HT1080 (cell line): Measurements from ENCODE around the gene BPIFB6. TPM values are rescaled to one million over a fixed set of nuclear protein-coding genes. Genes with fewer than 3 reads are reported as not detected.

Source experiments
- DNase-seq: peaks from one replicate; pipeline ENCODE4 v3.0.0-alpha.2; 2015; ENCODE audit warnings: low read depth
- total RNA-seq: library from RNA; depleted of rRNA; stranded (reverse); fragments of >200 nt; shearing (Covaris generic); gene quantifications from 2 replicates; pipeline ENCODE4 v1.2.3, GENCODE V29; 2014

BPIFB6 gene
- total RNA-seq, 1 experiment from 2014 or later, result not detected

GRCh38 chr20:33015700-33016580 lies 15.5 kb upstream of the BPIFB6 start:
- no peak for DNase-seq

DNA sequence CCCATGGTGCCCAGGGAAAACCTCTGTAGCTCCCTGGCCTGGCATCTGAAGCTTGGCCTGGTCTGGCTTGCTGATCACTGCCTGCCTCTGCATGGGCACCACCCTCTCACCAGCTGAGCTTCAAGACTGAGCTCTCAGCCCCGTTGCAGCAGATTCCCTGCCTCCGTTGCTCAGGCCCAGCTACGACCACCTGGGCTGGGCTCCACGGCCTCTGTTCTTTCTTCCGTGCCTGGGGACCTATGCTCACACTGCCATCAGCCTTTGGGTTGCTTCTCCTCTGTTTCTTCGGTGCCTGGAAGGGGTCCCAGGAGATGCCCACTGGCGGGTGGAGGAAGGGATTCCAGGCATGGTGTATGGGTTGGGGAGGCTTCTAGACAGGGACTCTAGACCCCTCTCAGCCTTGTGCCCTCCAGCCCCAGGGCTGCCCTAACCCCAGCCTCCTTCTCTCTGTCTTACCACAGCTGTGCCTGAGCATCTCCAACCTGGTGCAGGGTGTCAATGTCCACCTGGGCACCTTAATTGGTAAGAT lies 14.8 kb upstream of the BPIFB6 start:
- no peak for DNase-seq

DNA sequence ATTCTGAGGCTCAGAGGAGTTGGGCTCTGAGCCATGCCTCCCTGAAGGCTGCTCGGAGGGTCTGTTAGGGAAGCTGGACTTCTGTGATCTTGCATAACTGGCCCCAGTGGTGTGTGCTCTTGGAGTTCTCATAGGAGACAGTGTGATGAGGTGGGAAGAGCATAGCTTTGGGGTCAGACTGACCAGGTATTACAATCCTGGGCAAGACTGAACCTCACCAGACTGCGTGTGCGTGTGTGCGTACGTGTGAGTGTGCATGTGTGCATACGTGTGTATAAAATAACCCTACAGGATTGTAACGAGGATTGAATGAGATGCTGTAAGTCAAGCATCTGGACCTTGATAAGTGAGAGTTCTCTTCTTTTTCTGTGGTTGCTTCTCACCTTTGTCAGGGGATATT lies 13.9 kb upstream of the BPIFB6 start:
- no peak for DNase-seq

DNA sequence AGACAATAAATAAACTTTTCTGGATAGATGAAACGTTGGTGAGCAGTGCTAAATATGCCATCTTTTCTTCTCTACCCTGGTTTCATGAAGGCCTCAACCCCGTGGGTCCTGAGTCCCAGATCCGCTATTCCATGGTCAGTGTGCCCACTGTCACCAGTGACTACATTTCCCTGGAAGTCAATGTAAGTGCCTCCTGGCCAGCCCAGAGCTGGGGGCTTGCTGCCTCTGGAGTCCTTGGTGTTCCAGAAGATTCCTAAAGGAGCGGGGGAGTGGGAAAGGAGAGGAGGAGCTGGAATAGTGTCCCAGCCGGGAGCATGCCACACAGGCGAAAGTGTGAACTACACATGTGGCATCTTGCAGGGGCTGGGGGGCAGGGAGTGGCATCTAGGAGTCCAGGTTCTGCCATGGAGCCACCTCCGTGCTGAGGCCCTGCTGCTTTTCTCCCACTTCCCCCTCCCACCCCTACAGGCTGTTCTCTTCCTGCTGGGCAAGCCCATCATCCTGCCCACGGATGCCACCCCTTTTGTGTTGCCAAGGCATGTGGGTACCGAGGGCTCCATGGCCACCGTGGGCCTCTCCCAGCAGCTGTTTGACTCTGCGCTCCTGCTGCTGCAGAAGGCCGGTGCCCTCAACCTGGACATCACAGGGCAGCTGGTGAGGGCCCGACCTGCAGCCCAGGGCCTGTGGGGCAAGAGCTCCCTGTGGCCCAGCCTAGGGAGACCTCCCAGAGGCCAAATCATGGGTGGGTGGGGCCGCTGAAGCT lies 13.1 kb upstream of the BPIFB6 start:
- no peak for DNase-seq

GRCh38 chr20:33019465-33020277 lies 11.8 kb upstream of the BPIFB6 start:
- DNase-seq, result no peak

- DNase-seq, result no peak
Observed at GRCh38 chr20:33020278-33021161, 10.9 kb upstream of the BPIFB6 start.

GRCh38 chr20:33021879-33022278 lies 9.6 kb upstream of the BPIFB6 start:
- DNase-seq, result no peak

DNA sequence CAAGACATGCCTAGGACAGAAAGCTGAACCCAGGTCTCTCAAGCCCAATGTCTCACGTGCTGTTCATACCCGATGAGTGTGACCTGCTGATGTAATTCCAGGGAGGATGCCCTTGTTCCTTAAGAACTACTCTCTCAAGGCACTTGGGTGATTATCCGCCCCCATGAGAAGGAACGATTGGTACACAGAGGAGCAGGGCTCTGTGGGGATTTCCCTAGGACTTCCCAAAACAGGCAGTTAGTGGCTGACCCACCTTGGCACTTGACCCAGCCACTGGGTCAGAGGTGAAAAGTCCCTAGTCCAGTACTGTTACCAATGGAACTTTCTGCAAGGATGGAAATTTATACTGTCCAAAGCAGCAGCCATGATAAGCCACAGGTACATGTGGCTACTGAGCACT lies 9.2 kb upstream of the BPIFB6 start:
- no peak for DNase-seq

DNA sequence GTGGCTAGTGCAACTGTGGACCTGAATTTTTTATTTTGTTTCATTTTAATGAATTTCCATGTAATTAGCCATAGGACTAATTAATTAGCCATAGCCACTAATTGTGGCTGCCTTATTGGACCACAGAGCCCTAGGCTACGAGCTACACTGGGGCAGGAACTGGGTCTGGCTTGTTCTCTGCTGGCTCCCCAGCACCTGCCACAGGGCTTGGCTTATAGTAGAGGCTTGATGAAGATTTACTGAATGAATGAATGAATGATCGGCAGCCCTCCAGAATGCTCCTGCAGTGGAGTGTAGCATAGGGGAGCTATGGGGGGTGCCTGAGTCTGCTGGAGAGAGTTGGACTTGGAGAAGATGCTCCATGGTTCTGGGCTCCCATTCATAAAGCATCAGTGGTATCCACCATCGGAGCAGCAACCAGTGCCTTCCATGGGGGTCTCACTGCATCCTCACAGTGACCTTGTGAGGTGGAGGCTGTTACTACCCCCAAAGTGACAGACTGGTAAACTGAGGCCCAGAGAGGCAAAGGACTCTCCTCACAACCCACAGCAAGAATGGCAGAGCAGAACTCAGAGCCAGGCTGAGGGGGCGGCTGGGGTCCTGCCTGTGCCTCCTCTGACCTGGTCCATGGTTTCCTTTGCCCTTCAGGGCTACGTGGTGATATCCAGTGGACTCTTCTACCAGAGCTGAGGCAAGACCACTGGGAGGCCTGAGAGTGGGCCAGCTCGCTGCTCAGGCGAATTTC lies 8.6 kb upstream of the BPIFB6 start:
- DNase-seq, result no peak

- DNase-seq, result no peak
Observed at GRCh38 chr20:33023439-33024242, 7.8 kb upstream of the BPIFB6 start.

- DNase-seq, result no peak
Observed at GRCh38 chr20:33024243-33024560, 7.2 kb upstream of the BPIFB6 start.

DNA sequence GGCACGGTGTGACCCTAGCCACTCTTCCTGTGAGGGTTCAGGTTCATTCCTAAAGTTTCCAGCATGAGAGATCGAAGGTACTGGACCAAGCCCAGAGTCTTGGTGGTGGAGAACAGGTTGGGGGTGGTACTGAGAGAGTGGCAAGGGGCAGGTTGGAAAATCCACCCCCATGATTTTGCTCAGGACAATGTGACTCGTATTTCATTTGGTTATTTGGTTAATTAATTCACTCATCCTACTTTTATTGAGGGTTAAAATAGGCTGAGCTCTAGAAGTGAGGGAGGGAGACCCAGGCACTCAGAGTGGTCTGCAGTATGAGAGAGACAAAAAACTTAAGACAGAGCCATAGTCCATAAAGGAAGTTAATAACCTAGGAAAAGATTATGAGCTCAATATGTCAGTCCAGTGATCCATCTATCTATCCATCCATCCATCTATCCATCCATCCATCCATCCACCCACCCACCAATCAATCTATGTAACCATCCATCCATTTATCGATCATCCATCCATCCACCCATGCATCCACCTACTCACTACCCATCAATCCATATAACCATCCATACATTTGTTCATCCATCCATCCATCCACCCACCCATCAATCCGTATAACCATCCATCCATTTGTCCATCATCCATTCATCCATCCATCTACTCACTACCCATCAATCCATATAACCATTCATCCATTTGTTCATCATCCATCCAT lies 6.7 kb upstream of the BPIFB6 start:
- DNase-seq, result no peak

DNA sequence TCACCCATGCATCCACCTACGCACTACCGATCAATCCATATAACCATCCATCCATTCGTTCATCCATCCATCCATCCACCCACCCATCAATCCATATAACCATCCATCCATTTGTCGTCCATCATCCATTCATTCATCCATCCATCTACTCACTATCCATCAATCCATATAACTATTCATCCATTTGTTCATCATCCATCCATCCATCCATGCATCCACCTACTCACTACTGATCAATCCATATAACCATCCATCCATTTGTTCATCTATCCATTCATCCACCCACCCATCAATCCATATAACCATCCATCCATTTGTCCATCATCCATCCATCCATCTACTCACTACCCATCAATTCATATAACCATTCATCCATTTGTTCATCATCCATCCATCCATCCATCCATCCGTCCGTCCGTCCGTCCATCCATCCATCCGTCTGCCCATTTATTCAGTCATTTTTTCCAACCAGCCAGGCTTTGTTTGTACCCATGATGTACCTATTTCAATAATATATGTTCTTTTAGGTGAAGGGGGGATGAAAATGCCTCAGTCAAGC lies 6.1 kb upstream of the BPIFB6 start:
- DNase-seq, result no peak

DNA sequence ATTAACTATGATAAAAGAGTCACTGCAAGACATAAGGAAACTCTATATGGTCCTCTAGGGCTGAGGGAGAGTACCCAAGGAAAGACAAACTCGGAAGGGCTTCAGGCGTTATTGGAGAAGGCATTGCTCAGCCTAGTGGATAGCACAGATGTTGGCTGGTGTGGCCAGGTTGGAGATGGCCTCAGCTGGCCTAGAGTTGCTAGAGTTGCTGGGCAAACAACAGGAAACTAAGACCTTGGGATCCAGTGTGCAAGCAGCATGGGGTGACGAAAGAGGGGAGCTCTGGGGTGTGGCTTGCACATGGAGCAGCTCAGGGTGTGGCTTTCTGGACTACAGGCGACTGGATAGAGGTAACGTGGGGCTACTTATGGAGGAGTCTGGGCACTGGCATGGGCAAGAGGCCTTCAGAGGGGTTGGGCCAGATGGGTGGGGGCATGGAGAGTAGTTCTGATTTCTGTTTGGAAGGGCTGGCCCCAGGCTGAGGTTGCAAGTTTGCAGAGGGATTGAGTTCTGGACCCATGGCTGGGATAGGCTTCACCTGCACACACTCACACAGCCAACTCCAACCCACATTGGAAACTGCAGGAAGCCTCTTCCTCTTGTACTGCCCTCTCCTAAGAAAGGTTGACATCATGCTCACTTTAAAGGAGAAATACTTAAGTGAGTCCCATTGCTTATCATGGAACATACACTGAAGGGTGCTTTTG lies 5.2 kb upstream of the BPIFB6 start:
- no peak for DNase-seq

GRCh38 chr20:33026779-33027759 lies 4.4 kb upstream of the BPIFB6 start:
- no peak for DNase-seq
